Measurements from ENCODE around the gene TASP1.
"Not testable (repeated sequence)": the region's sequence is repeated elsewhere in the genome, so short reads cannot be mapped to it uniquely, and the experiment has no call there.

TASP1 gene

GRCh38 chr20:13638496-13639149 lies at the start of gene TASP1:
TASP1 (minus strand) TSS chr20:13638932; CDS start chr20:13630078, 8,854 bp downstream.
- DNase-seq, result peak; percentile 85 to 93

- DNase-seq, result no peak
These were observed 49.1 kb upstream of the TASP1 start for GRCh38 chr20:13687815-13688214.

- no peak for DNase-seq
These were observed 46.9 kb upstream of the TASP1 start for GRCh38 chr20:13685623-13686022.

- DNase-seq, result peak; percentile 86 to 89
These were observed 46.0 kb upstream of the TASP1 start for GRCh38 chr20:13684566-13685222.

- DNase-seq, result no peak
These were observed 45.1 kb upstream of the TASP1 start for GRCh38 chr20:13683833-13684232.

GRCh38 chr20:13681248-13682125 lies 42.8 kb upstream of the TASP1 start:
- no peak for DNase-seq

- DNase-seq, result no peak
These were observed 40.2 kb upstream of the TASP1 start for GRCh38 chr20:13678944-13679343.

- DNase-seq, result no peak
These were observed 38.5 kb upstream of the TASP1 start for GRCh38 chr20:13677241-13677640.

- DNase-seq, result no peak
These were observed 38.0 kb upstream of the TASP1 start for GRCh38 chr20:13676682-13677081.

- no peak for DNase-seq
These were observed 34.0 kb upstream of the TASP1 start for GRCh38 chr20:13672690-13673089.

GRCh38 chr20:13671916-13672378 lies 33.2 kb upstream of the TASP1 start:
- no peak for DNase-seq

GRCh38 chr20:13671512-13671911 lies 32.8 kb upstream of the TASP1 start:
- DNase-seq, result no peak

- DNase-seq, result no peak
These were observed 31.4 kb upstream of the TASP1 start for GRCh38 chr20:13670160-13670559.

GRCh38 chr20:13665709-13666395 lies 27.1 kb upstream of the TASP1 start:
- DNase-seq, result no peak

GRCh38 chr20:13661070-13661685 lies 22.4 kb upstream of the TASP1 start:
- no peak for DNase-seq

- DNase-seq, result no peak
These were observed 20.6 kb upstream of the TASP1 start for GRCh38 chr20:13659288-13659687.

GRCh38 chr20:13658060-13658459 lies 19.3 kb upstream of the TASP1 start:
- DNase-seq, result not testable (repeated sequence)

- no peak for DNase-seq
These were observed 18.1 kb upstream of the TASP1 start for GRCh38 chr20:13656721-13657368.

- DNase-seq, result no peak
These were observed 15.8 kb upstream of the TASP1 start for GRCh38 chr20:13654463-13655023.

GRCh38 chr20:13650474-13650873 lies 11.7 kb upstream of the TASP1 start:
- no peak for DNase-seq
